Liver (tissue), 9 donors: ENCODE results near the gene ASAP2. TPM values are rescaled to one million over a fixed set of nuclear protein-coding genes. Genes with fewer than 3 reads are reported as not detected.

Experiments used
- DNase-seq: peaks from one replicate; pipeline ENCODE4 v3.0.0-alpha.2; 2017; ENCODE audit warnings: low spot score
- H3K27ac ChIP-seq, 2 donors: one replicate each; pipeline ENCODE4 v1.7.0; 2013; ENCODE audit warnings: inconsistent platforms in 2 of 2, low read length in 2 of 2, control low read depth in 1 of 2, low read depth in 1 of 2, mild to moderate bottlenecking in 1 of 2
- H3K27me3 ChIP-seq, 4 donors: one replicate each; pipeline versions ENCODE4 v1.6.1 to v1.7.0; 2013; ENCODE audit warnings: low read length in 3 of 4, inconsistent platforms in 1 of 4, mild to moderate bottlenecking in 1 of 4, moderate library complexity in 1 of 4; ENCODE audit not compliant: control insufficient read depth in 4 of 4, insufficient read depth in 4 of 4
- H3K36me3 ChIP-seq, 4 donors: one replicate each; pipeline versions ENCODE4 v1.6.1 to v1.7.0; 2013; ENCODE audit warnings: low read length in 3 of 4, mild to moderate bottlenecking in 3 of 4, low read depth in 1 of 4, moderate library complexity in 1 of 4; ENCODE audit not compliant: control insufficient read depth in 4 of 4, insufficient read depth in 3 of 4
- H3K4me1 ChIP-seq, 4 donors: one replicate each; pipeline versions ENCODE4 v1.6.1 to v1.7.0; 2013; ENCODE audit warnings: low read length in 3 of 4, mild to moderate bottlenecking in 3 of 4, moderate library complexity in 1 of 4; ENCODE audit not compliant: control insufficient read depth in 4 of 4, insufficient read depth in 4 of 4
- H3K4me3 ChIP-seq, 3 donors: one replicate each; pipeline versions ENCODE4 v1.6.1 to v1.7.0; 2013; ENCODE audit warnings: low read length in 3 of 3, control low read depth in 1 of 3, low read depth in 1 of 3, mild to moderate bottlenecking in 1 of 3
- H3K9ac ChIP-seq, 2 donors: one replicate each; pipeline ENCODE4 v1.7.0; 2013; ENCODE audit warnings: low read length in 2 of 2, mild to moderate bottlenecking in 2 of 2, moderate library complexity in 2 of 2, control low read depth in 1 of 2, low read depth in 1 of 2
- H3K9me3 ChIP-seq, 4 donors: one replicate each; pipeline versions ENCODE4 v1.6.1 to v1.7.0; 2013; ENCODE audit warnings: low read length in 3 of 4; ENCODE audit not compliant: control insufficient read depth in 4 of 4
- ATF3 ChIP-seq: IDR thresholded peaks from 2 replicates; pipeline ENCODE4 v1.6.1; 2016; ENCODE audit warnings: antibody characterized with exemption
- EGR1 ChIP-seq, 2 donors: IDR thresholded peaks; 2 replicates each; pipeline ENCODE4 v1.6.1; 2016 to 2018; ENCODE audit warnings: antibody characterized with exemption in 2 of 2, low read depth in 2 of 2
- FOXA1 ChIP-seq: IDR thresholded peaks from 2 replicates; pipeline ENCODE4 v1.6.1; 2016; ENCODE audit warnings: antibody characterized with exemption
- FOXA2 ChIP-seq: IDR thresholded peaks from 2 replicates; pipeline ENCODE4 v1.6.1; 2016; ENCODE audit warnings: antibody characterized with exemption
- GABPA ChIP-seq, 2 donors: IDR thresholded peaks in 1 of 2; conservative IDR thresholded peaks in 1 of 2; 2 replicates each; pipeline ENCODE4 v1.6.1; 2016; ENCODE audit warnings: antibody characterized with exemption in 2 of 2, mild to moderate bottlenecking in 1 of 2, moderate library complexity in 1 of 2
- HNF4A ChIP-seq, 2 donors: conservative IDR thresholded peaks; 2 replicates each; pipeline ENCODE4 v1.6.1; 2016; ENCODE audit warnings: antibody characterized with exemption in 2 of 2, mild to moderate bottlenecking in 2 of 2
- HNF4G ChIP-seq: IDR thresholded peaks from 2 replicates; pipeline ENCODE4 v1.6.1; 2016; ENCODE audit warnings: antibody characterized with exemption
- JUND ChIP-seq, 2 donors: IDR thresholded peaks; 2 replicates each; pipeline ENCODE4 v1.6.1; 2016; ENCODE audit warnings: antibody characterized with exemption in 2 of 2
- NR2F2 ChIP-seq: IDR thresholded peaks from 2 replicates; pipeline ENCODE4 v1.6.1; 2016; ENCODE audit warnings: antibody characterized with exemption
- RAD21 ChIP-seq, 2 donors: IDR thresholded peaks; 2 replicates each; pipeline ENCODE4 v1.6.1; 2016; ENCODE audit warnings: antibody characterized with exemption in 2 of 2, mild to moderate bottlenecking in 2 of 2
- RXRA ChIP-seq, 2 donors: IDR thresholded peaks; 2 replicates each; pipeline ENCODE4 v1.6.1; 2017 to 2018; ENCODE audit warnings: antibody characterized with exemption in 2 of 2, mild to moderate bottlenecking in 1 of 2
- SP1 ChIP-seq: IDR thresholded peaks from 2 replicates; pipeline ENCODE4 v1.6.1; 2018; ENCODE audit warnings: antibody characterized with exemption, mild to moderate bottlenecking
- TAF1 ChIP-seq: conservative IDR thresholded peaks from 2 replicates; pipeline ENCODE4 v1.6.1; 2016; ENCODE audit warnings: antibody characterized with exemption, mild to moderate bottlenecking
- YY1 ChIP-seq: IDR thresholded peaks from 2 replicates; pipeline ENCODE4 v1.6.1; 2016; ENCODE audit warnings: antibody characterized with exemption, mild to moderate bottlenecking
- WGBS: extraction: QIAGEN DNeasy Blood & Tissue Kit; methylation state at CpG from one replicate; pipeline ENCODE4 v1.1.7; 2013; 5-methylcytosine and 5-hydroxymethylcytosine counted together
- polyA plus RNA-seq, 2 donors: library from polyadenylated mRNA; stranded (reverse) in 1 of 2; unstranded in 1 of 2; fragments of 200-250 nt in 1 of 2; fragments of >200 nt in 1 of 2; fragmentation: Nextera tagmentation in 1 of 2; extraction: Ambion mirVana in 1 of 2; gene quantifications; one replicate each; pipeline versions ENCODE4 v1.2.1 to v1.2.3, GENCODE V29; 2013 to 2015
- total RNA-seq, 2 donors: library from RNA; depleted of rRNA; stranded (reverse); fragments of >200 nt; gene quantifications; one replicate each; pipeline ENCODE4 v1.2.3, GENCODE V29; 2014
- TF ChIP-seq, protein P1 (sequence below): IDR thresholded peaks from 2 replicates; pipeline ENCODE4 v1.6.1; 2016; ENCODE audit warnings: antibody characterized with exemption, mild to moderate bottlenecking
- TF ChIP-seq, protein P2 (sequence below): IDR thresholded peaks from 2 replicates; pipeline ENCODE4 v1.6.1; 2016; ENCODE audit warnings: antibody characterized with exemption
- TF ChIP-seq, protein P3 (sequence below): fragments of 150-350 bp; IDR thresholded peaks from 2 replicates; pipeline ENCODE4 v1.5.1; 2017; ENCODE audit warnings: improper control_type of control experiment, low read depth, low read length; ENCODE audit not compliant: missing input control
- donor health status: healthy.
- donor health status: healthy.
- donor health status: healthy.
- donor health status: healthy.
- donor health status: healthy.

The ASAP2 gene
- total and polyA plus RNA-seq, 4 donors: 0.36 to 5.9 (median 2.6) TPM

DNA sequence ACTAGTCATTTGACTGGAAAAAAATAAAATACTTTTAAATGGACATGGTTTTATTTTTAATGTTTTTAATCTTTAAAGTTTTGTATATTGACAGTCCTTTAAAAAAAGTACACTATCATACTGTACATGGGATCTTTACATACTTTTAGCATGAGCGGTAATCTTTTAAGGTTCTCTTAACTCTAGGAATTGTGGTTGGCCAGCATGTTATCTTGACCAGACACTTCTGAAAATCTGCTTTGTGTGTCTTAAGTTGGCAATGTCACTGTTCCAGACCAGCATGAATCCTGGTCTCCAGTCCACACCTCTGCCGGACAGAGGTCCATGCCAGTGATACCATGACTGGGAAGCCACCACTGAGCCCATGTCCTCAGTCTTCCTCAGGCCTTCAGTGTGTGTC, 199.0 kb downstream of the ASAP2 start (continued):
- TF ChIP-seq RAD21 (IDR thresholded peaks at IDR 0.05) (no peak), YY1 (no peak), NR2F2 (no peak), JUND (IDR thresholded peaks at IDR 0.05) (no peak), EGR1 (IDR thresholded peaks at IDR 0.05; ENCODE audit: low read depth in 2 of 2) (no peak), SP1 (no peak), HNF4A (conservative IDR thresholded peaks at IDR 0.05) (no peak)

- 86% methylated on average over 13 of the region's 13 CpGs for WGBS
- Histone ChIP-seq H3K27me3 (no peaks in the 10 kb centered on the region), H3K27ac (no peak overlapping the region), H3K4me1 (no peaks in the 10 kb centered on the region), H3K36me3 (peaks cover 0 to 10% (median 1%) of the 10 kb centered on the region in 4 donors), H3K9ac (no peak overlapping the region), H3K4me3 (no peak overlapping the region), H3K9me3 (no peaks in the 10 kb centered on the region)
- no peak for DNase-seq
- TF ChIP-seq, protein P1, sequence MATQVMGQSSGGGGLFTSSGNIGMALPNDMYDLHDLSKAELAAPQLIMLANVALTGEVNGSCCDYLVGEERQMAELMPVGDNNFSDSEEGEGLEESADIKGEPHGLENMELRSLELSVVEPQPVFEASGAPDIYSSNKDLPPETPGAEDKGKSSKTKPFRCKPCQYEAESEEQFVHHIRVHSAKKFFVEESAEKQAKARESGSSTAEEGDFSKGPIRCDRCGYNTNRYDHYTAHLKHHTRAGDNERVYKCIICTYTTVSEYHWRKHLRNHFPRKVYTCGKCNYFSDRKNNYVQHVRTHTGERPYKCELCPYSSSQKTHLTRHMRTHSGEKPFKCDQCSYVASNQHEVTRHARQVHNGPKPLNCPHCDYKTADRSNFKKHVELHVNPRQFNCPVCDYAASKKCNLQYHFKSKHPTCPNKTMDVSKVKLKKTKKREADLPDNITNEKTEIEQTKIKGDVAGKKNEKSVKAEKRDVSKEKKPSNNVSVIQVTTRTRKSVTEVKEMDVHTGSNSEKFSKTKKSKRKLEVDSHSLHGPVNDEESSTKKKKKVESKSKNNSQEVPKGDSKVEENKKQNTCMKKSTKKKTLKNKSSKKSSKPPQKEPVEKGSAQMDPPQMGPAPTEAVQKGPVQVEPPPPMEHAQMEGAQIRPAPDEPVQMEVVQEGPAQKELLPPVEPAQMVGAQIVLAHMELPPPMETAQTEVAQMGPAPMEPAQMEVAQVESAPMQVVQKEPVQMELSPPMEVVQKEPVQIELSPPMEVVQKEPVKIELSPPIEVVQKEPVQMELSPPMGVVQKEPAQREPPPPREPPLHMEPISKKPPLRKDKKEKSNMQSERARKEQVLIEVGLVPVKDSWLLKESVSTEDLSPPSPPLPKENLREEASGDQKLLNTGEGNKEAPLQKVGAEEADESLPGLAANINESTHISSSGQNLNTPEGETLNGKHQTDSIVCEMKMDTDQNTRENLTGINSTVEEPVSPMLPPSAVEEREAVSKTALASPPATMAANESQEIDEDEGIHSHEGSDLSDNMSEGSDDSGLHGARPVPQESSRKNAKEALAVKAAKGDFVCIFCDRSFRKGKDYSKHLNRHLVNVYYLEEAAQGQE: no peak
- no peak for TF ChIP-seq HNF4G
- no peak for TF ChIP-seq FOXA2
- no peak for TF ChIP-seq FOXA1
- no peak for TF ChIP-seq RXRA (IDR thresholded peaks at IDR 0.05)
- TF ChIP-seq NR2F2: no peak
- no peak for TF ChIP-seq ATF3
- no peak for TF ChIP-seq SP1
- TF ChIP-seq, protein P2, sequence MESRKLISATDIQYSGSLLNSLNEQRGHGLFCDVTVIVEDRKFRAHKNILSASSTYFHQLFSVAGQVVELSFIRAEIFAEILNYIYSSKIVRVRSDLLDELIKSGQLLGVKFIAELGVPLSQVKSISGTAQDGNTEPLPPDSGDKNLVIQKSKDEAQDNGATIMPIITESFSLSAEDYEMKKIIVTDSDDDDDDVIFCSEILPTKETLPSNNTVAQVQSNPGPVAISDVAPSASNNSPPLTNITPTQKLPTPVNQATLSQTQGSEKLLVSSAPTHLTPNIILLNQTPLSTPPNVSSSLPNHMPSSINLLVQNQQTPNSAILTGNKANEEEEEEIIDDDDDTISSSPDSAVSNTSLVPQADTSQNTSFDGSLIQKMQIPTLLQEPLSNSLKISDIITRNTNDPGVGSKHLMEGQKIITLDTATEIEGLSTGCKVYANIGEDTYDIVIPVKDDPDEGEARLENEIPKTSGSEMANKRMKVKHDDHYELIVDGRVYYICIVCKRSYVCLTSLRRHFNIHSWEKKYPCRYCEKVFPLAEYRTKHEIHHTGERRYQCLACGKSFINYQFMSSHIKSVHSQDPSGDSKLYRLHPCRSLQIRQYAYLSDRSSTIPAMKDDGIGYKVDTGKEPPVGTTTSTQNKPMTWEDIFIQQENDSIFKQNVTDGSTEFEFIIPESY: no peak
- TF ChIP-seq EGR1 (IDR thresholded peaks at IDR 0.05; ENCODE audit: low read depth in 2 of 2): no peak
Observed at GRCh38 chr2:9406529-9407362, 200.1 kb downstream of the ASAP2 start.

DNA sequence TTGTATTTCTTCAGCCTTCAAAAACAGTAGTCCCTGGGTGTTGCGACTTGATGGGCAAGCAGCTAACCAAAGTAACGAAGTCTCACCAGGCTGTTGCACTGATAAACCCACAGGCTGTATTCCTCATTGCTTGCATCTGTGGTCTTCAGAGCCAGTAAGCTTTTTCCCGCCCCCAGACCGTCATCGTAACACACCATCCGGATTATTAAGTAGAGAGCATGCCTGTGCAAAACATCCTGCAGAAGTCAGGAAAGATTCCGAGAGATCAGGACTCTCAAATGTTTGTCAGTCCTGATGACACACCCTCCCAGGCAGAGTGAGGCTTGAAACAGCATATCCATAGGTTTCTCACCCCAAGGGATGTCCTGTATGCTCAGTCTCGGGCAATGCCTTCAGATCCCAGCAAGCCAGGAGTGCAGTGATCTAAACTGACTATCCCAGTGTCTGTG, 200.8 kb downstream of the ASAP2 start:
- no peak overlapping the region for H3K4me3 ChIP-seq
- WGBS: 95% methylated on average over 8 of the region's 8 CpGs
- no peaks in the 10 kb centered on the region for H3K4me1 ChIP-seq
- DNase-seq: no peak
- no peaks in the 10 kb centered on the region for H3K27me3 ChIP-seq
- no peak overlapping the region for H3K9ac ChIP-seq
- H3K9me3 ChIP-seq: no peaks in the 10 kb centered on the region
- H3K36me3 ChIP-seq: peaks cover 0 to 10% (median 1%) of the 10 kb centered on the region in 4 donors
- no peak overlapping the region for H3K27ac ChIP-seq
- TF ChIP-seq RAD21 (IDR thresholded peaks at IDR 0.05) (no peak), FOXA1 (no peak), HNF4A (conservative IDR thresholded peaks at IDR 0.05) (no peak), ATF3 (no peak), YY1 (no peak), GABPA (IDR thresholded peaks at IDR 0.05 in 1 of 2, conservative IDR thresholded peaks at IDR 0.05 in 1 of 2) (no peak), SP1 (no peak), HNF4G (no peak), TAF1 (no peak), RXRA (IDR thresholded peaks at IDR 0.05) (no peak), EGR1 (IDR thresholded peaks at IDR 0.05; ENCODE audit: low read depth in 2 of 2) (no peak)
- TF ChIP-seq, protein P3, sequence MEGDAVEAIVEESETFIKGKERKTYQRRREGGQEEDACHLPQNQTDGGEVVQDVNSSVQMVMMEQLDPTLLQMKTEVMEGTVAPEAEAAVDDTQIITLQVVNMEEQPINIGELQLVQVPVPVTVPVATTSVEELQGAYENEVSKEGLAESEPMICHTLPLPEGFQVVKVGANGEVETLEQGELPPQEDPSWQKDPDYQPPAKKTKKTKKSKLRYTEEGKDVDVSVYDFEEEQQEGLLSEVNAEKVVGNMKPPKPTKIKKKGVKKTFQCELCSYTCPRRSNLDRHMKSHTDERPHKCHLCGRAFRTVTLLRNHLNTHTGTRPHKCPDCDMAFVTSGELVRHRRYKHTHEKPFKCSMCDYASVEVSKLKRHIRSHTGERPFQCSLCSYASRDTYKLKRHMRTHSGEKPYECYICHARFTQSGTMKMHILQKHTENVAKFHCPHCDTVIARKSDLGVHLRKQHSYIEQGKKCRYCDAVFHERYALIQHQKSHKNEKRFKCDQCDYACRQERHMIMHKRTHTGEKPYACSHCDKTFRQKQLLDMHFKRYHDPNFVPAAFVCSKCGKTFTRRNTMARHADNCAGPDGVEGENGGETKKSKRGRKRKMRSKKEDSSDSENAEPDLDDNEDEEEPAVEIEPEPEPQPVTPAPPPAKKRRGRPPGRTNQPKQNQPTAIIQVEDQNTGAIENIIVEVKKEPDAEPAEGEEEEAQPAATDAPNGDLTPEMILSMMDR: no peak
- TF ChIP-seq, protein P2: no peak
